Endodermal cell (in vitro differentiated cells): Measurements from ENCODE around the gene LMBR1. TPM values are rescaled to one million over a fixed set of nuclear protein-coding genes. Genes with fewer than 3 reads are reported as not detected.
"Not testable (repeated sequence)": the region's sequence is repeated elsewhere in the genome, so short reads cannot be mapped to it uniquely, and the experiment has no call there.

Experiments used
- DNase-seq: peaks from one replicate; pipeline ENCODE4 v3.0.0-alpha.2; 2017
- H3K27ac ChIP-seq: 2 replicates; pipeline ENCODE4 v1.5.1; 2013; ENCODE audit warnings: mild to moderate bottlenecking, low read depth, low read length, moderate library complexity
- H3K27me3 ChIP-seq: 2 replicates; pipeline ENCODE4 v1.6.1; 2013; ENCODE audit warnings: mild to moderate bottlenecking, low read length, moderate library complexity; ENCODE audit not compliant: insufficient read depth, control insufficient read depth, poor library complexity, severe bottlenecking
- H3K36me3 ChIP-seq: 2 replicates; pipeline ENCODE4 v1.7.0; 2013; ENCODE audit warnings: mild to moderate bottlenecking, low read length, moderate library complexity; ENCODE audit not compliant: control insufficient read depth, insufficient read depth
- H3K4me1 ChIP-seq: one replicate; pipeline ENCODE4 v1.7.0; 2013; ENCODE audit warnings: low read length; ENCODE audit not compliant: control insufficient read depth, insufficient read depth
- H3K4me3 ChIP-seq: 2 replicates; pipeline ENCODE4 v1.5.1; 2013; ENCODE audit warnings: mild to moderate bottlenecking, low read length, moderate library complexity
- H3K9ac ChIP-seq: 2 replicates; pipeline ENCODE4 v1.6.1; 2013; ENCODE audit warnings: mild to moderate bottlenecking, low read length, moderate library complexity; ENCODE audit not compliant: poor library complexity, severe bottlenecking; ENCODE audit errors: extremely low read depth
- H3K9me3 ChIP-seq: 2 replicates; pipeline ENCODE4 v1.6.1; 2013; ENCODE audit warnings: mild to moderate bottlenecking, low read length, moderate library complexity; ENCODE audit not compliant: control insufficient read depth
- H3K27ac Mint-ChIP-seq: 2 replicates; pipeline ENCODE4 v1.8.0; 2020; ENCODE audit warnings: mixed read lengths
- H3K27me3 Mint-ChIP-seq: 2 replicates; pipeline ENCODE4 v1.8.0; 2021; ENCODE audit warnings: mild to moderate bottlenecking, mixed read lengths; ENCODE audit not compliant: insufficient read depth
- H3K36me3 Mint-ChIP-seq: 2 replicates; pipeline ENCODE4 v1.8.0; 2020; ENCODE audit warnings: low read depth, mixed read lengths
- H3K4me1 Mint-ChIP-seq: 2 replicates; pipeline ENCODE4 v1.8.0; 2020; ENCODE audit warnings: mixed read lengths
- H3K4me3 Mint-ChIP-seq: 2 replicates; pipeline ENCODE4 v1.8.0; 2020; ENCODE audit warnings: mild to moderate bottlenecking, moderate library complexity, mixed read lengths
- H3K9me3 Mint-ChIP-seq: 2 replicates; pipeline ENCODE4 v1.8.0; 2020; ENCODE audit warnings: mild to moderate bottlenecking, mixed read lengths
- WGBS, 2 experiments: methylation state at CpG; one replicate each; pipeline versions ENCODE4 v1.1.5 to v1.1.7; 2013; ENCODE audit warnings: missing lambda C conversion rate in 2 of 2, mixed read lengths in 1 of 2; ENCODE audit not compliant: insufficient coverage in 1 of 2, insufficient read length in 1 of 2; 5-methylcytosine and 5-hydroxymethylcytosine counted together
- total RNA-seq, 2 donors: library from RNA; stranded (reverse); fragmentation: NEBNext Ultra II Directional in 1 of 2; extraction: Animal tissue kit (Norgen Biotek cat#: 25700) in 1 of 2; gene quantifications; 2 replicates in 1 of 2; 3 replicates in 1 of 2; pipeline ENCODE4 v1.2.1, GENCODE V29; 2021
- TF ChIP-seq, protein P1 (sequence below): fragments of 200-600 bp; sonication (generic); conservative IDR thresholded peaks from 2 replicates; pipeline ENCODE4 v1.5.0; 2021; ENCODE audit warnings: antibody characterized with exemption, mild to moderate bottlenecking

LMBR1 gene
- total RNA-seq, 2 donors from 2014 or later = 80.9 to 88.3 TPM

DNA sequence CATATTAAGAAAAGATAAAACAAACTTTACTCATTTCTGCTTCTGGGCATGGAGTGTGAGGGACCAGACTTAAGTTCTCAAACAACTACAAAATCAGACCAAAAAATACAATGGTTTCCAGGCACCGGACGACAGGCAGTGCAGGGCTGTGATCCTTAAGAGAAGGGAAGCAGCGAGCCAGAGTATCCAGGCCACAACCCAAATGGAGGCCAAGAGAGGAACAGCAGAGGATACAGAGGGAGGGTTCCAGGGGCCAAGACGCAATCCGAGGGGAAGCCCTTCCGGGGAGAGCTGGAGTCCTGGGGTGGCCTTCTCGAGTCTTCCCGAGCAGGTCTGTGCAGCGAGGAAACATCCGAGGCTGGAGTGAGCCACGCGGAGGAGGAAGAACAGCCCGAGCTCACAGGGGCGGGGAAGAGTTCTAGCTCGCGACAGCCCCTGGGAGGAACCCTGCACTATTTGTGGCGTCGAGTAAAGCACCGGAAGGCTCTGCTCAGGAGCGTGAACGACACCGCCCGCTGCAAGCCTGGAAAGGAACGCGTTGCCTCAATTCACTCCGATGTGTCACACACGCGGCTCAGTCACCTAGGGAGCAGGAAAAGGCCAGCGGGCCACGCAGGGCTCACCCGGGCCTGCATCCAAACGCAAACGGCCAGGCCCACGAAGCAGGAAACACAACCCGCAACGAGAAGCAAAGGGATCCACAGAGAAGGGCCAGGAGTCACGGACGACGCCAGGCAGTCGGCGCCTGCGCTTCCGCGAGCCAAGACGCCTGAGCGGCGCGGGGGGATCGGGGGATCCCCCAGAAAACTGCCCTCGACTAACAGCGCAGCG is 253.3 kb downstream of the LMBR1 start:
- peak overlapping the region; percentile 71 for H3K4me3 ChIP-seq
- WGBS, 2 experiments = 95 to 96% methylated on average over 31 to 52 of the region's 52 CpGs
- H3K36me3 ChIP-seq = no peaks in the 10 kb centered on the region
- Mint-ChIP-seq H3K9me3 (peaks cover 11% of the 10 kb centered on the region), H3K27ac (peak overlapping the region; percentile 81), H3K27me3 (peaks cover 11% of the 10 kb centered on the region), H3K4me3 (peak overlapping the region; percentile 74), H3K4me1 (peaks cover 11% of the 10 kb centered on the region), H3K36me3 (peaks cover 7% of the 10 kb centered on the region)
- no peak overlapping the region for H3K27ac ChIP-seq
- no peak overlapping the region for H3K9ac ChIP-seq
- H3K9me3 ChIP-seq = no peaks in the 10 kb centered on the region
- H3K4me1 ChIP-seq = peaks cover 4% of the 10 kb centered on the region
- H3K27me3 ChIP-seq = no peaks in the 10 kb centered on the region
- DNase-seq = no peak
- TF ChIP-seq, protein P1, sequence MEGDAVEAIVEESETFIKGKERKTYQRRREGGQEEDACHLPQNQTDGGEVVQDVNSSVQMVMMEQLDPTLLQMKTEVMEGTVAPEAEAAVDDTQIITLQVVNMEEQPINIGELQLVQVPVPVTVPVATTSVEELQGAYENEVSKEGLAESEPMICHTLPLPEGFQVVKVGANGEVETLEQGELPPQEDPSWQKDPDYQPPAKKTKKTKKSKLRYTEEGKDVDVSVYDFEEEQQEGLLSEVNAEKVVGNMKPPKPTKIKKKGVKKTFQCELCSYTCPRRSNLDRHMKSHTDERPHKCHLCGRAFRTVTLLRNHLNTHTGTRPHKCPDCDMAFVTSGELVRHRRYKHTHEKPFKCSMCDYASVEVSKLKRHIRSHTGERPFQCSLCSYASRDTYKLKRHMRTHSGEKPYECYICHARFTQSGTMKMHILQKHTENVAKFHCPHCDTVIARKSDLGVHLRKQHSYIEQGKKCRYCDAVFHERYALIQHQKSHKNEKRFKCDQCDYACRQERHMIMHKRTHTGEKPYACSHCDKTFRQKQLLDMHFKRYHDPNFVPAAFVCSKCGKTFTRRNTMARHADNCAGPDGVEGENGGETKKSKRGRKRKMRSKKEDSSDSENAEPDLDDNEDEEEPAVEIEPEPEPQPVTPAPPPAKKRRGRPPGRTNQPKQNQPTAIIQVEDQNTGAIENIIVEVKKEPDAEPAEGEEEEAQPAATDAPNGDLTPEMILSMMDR = no peak

GRCh38 chr7:156638443-156639077 is 254.4 kb downstream of the LMBR1 start:
- H3K27ac ChIP-seq = no peak overlapping the region
- H3K9ac ChIP-seq = no peak overlapping the region
- 95% methylated on average over 8 of the region's 8 CpGs; no CpG with 5 or more reads in 1 of the 2 experiments for WGBS, 2 experiments
- Mint-ChIP-seq H3K27ac (no peak overlapping the region), H3K9me3 (peaks cover 11% of the 10 kb centered on the region), H3K36me3 (peaks cover 7% of the 10 kb centered on the region), H3K27me3 (peaks cover 11% of the 10 kb centered on the region), H3K4me1 (peaks cover 11% of the 10 kb centered on the region), H3K4me3 (peak overlapping the region; percentile 74)
- TF ChIP-seq, protein P1 = no peak
- H3K4me1 ChIP-seq = peaks cover 4% of the 10 kb centered on the region
- no peaks in the 10 kb centered on the region for H3K9me3 ChIP-seq
- no peak overlapping the region for H3K4me3 ChIP-seq
- DNase-seq = no peak
- no peaks in the 10 kb centered on the region for H3K36me3 ChIP-seq
- no peaks in the 10 kb centered on the region for H3K27me3 ChIP-seq

- DNase-seq, H3K36me3 Mint-ChIP-seq, H3K27ac ChIP-seq, H3K27ac Mint-ChIP-seq, H3K4me3 Mint-ChIP-seq, H3K4me1 ChIP-seq, H3K9ac ChIP-seq, H3K27me3 ChIP-seq, H3K4me3 ChIP-seq, H3K27me3 Mint-ChIP-seq, H3K4me1 Mint-ChIP-seq, H3K9me3 ChIP-seq, H3K36me3 ChIP-seq: not testable (repeated sequence)
- peaks cover 11% of the 10 kb centered on the region for H3K9me3 Mint-ChIP-seq
- 92 to 97% methylated on average over 4 to 7 of the region's 7 CpGs for WGBS, 2 experiments
These were observed 255.9 kb downstream of the LMBR1 start for GRCh38 chr7:156637093-156637492.
